ENCODE measurements around the gene ASCC1.

DNA sequence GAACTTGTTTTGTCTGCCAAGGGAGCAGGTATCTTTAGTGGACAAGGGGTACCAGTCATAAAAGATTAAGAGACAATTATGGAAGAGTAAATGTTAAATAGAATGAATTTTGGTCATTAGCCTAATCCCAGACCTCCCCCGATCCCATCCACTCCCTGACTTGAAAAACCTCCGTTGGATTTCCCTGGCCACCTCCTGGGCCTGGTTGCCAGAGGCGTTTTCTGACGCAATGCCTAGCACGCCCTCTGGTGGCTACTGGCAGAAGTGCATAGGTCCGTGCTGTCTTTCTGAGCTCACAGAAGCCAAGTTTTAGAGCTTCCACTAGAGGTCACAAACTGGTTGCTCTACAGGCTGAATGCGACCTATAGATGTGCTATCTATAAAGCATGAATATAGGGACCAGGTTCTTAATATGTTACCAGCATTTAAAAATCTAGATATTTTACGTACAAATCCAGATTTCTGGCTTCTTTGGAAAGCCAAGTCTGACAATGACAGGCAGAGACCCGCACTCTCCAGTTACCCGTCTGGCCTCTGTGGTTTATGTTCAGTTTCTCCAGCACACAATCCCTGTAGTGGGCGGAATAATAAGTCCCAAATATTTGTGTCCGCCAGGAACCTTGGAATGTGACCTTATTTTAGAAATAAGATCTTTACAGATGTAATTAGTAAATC, 167.5 kb downstream of the ASCC1 start:
- TF ChIP-seq CTCF (IDR thresholded peaks at IDR 0.05; ENCODE audit: insufficient read depth, low read depth, low read length) (peak; percentile 100), EZH2 (IDR thresholded peaks at IDR 0.05; ENCODE audit: insufficient read depth, low read length) (no peak)
